ENCODE measurements around the gene IRF5. TPM values are rescaled to one million over a fixed set of nuclear protein-coding genes. Genes with fewer than 3 reads are reported as not detected.

Gene IRF5
- total RNA-seq, 1 donor from 2014 or later: 0.36 TPM

- Histone ChIP-seq H3K9ac (ENCODE audit: low read length) (no peak overlapping the region), H3K27me3 (ENCODE audit: insufficient read depth, low read length) (no peaks in the 10 kb centered on the region), H3K27ac (ENCODE audit: low read depth, low read length) (no peak overlapping the region), H3K79me2 (ENCODE audit: insufficient read depth, low read length) (no peaks in the 10 kb centered on the region), H4K20me1 (ENCODE audit: insufficient read depth, low read length) (peaks cover 5% of the 10 kb centered on the region), H3K4me1 (ENCODE audit: insufficient read depth, low read length) (no peaks in the 10 kb centered on the region), H3K4me3 (ENCODE audit: insufficient read depth, low read depth, low read length) (no peak overlapping the region), H3K36me3 (ENCODE audit: insufficient read depth, low read length) (peaks cover 45% of the 10 kb centered on the region), H2AFZ (ENCODE audit: low read depth, low read length) (no peak overlapping the region), H3K9me3 (ENCODE audit: insufficient read depth, low read depth, low read length) (no peaks in the 10 kb centered on the region), H3K4me2 (ENCODE audit: low read length) (no peak overlapping the region)
- FAIRE-seq (no peak), DNase-seq (ENCODE audit: low read depth) (peak; percentile 22)
- Mint-ChIP-seq H3K27me3 (ENCODE audit: low read depth, unreplicated experiment) (no peaks in the 10 kb centered on the region), H3K27ac (ENCODE audit: unreplicated experiment) (peak overlapping the region; percentile 16), H3K4me3 (ENCODE audit: unreplicated experiment) (no peak overlapping the region), H3K4me1 (ENCODE audit: low read depth, unreplicated experiment) (peaks cover 14% of the 10 kb centered on the region), H3K36me3 (ENCODE audit: low read depth, unreplicated experiment) (peaks cover 17% of the 10 kb centered on the region), H3K9me3 (ENCODE audit: unreplicated experiment) (no peaks in the 10 kb centered on the region)
- TF ChIP-seq CTCF (IDR thresholded peaks at IDR 0.05; ENCODE audit: insufficient read depth, low read depth, low read length): no peak
- TF ChIP-seq EZH2 (IDR thresholded peaks at IDR 0.05; ENCODE audit: insufficient read depth, low read length): no peak
Measured at GRCh38 chr7:128963327-128963757, 25.6 kb downstream of the IRF5 start.

GRCh38 chr7:128968624-128969023 is 30.9 kb downstream of the IRF5 start:
- Mint-ChIP-seq H3K4me1 (ENCODE audit: low read depth, unreplicated experiment) (peaks cover 3% of the 10 kb centered on the region), H3K27ac (ENCODE audit: unreplicated experiment) (no peak overlapping the region), H3K4me3 (ENCODE audit: unreplicated experiment) (no peak overlapping the region), H3K9me3 (ENCODE audit: unreplicated experiment) (no peaks in the 10 kb centered on the region), H3K36me3 (ENCODE audit: low read depth, unreplicated experiment) (peaks cover 12% of the 10 kb centered on the region), H3K27me3 (ENCODE audit: low read depth, unreplicated experiment) (no peaks in the 10 kb centered on the region)
- Histone ChIP-seq H2AFZ (ENCODE audit: low read depth, low read length) (no peak overlapping the region), H4K20me1 (ENCODE audit: insufficient read depth, low read length) (no peaks in the 10 kb centered on the region), H3K79me2 (ENCODE audit: insufficient read depth, low read length) (no peaks in the 10 kb centered on the region), H3K27me3 (ENCODE audit: insufficient read depth, low read length) (no peaks in the 10 kb centered on the region), H3K4me1 (ENCODE audit: insufficient read depth, low read length) (no peaks in the 10 kb centered on the region), H3K4me2 (ENCODE audit: low read length) (no peak overlapping the region), H3K4me3 (ENCODE audit: insufficient read depth, low read depth, low read length) (no peak overlapping the region), H3K36me3 (ENCODE audit: insufficient read depth, low read length) (peaks cover 63% of the 10 kb centered on the region), H3K9me3 (ENCODE audit: insufficient read depth, low read depth, low read length) (no peaks in the 10 kb centered on the region), H3K9ac (ENCODE audit: low read length) (no peak overlapping the region), H3K27ac (ENCODE audit: low read depth, low read length) (no peak overlapping the region)
- no peak for TF ChIP-seq CTCF (IDR thresholded peaks at IDR 0.05; ENCODE audit: insufficient read depth, low read depth, low read length)
- no peak for TF ChIP-seq EZH2 (IDR thresholded peaks at IDR 0.05; ENCODE audit: insufficient read depth, low read length)
- FAIRE-seq: no peak
- DNase-seq (ENCODE audit: low read depth): no peak

- Mint-ChIP-seq H3K4me1 (ENCODE audit: low read depth, unreplicated experiment) (no peaks in the 10 kb centered on the region), H3K4me3 (ENCODE audit: unreplicated experiment) (no peak overlapping the region), H3K27ac (ENCODE audit: unreplicated experiment) (no peak overlapping the region), H3K9me3 (ENCODE audit: unreplicated experiment) (no peaks in the 10 kb centered on the region), H3K27me3 (ENCODE audit: low read depth, unreplicated experiment) (no peaks in the 10 kb centered on the region), H3K36me3 (ENCODE audit: low read depth, unreplicated experiment) (peaks cover 7% of the 10 kb centered on the region)
- Histone ChIP-seq H3K4me1 (ENCODE audit: insufficient read depth, low read length) (peaks cover 4% of the 10 kb centered on the region), H3K27ac (ENCODE audit: low read depth, low read length) (peak overlapping the region; percentile 40), H3K36me3 (ENCODE audit: insufficient read depth, low read length) (peaks cover 66% of the 10 kb centered on the region), H3K4me3 (ENCODE audit: insufficient read depth, low read depth, low read length) (no peak overlapping the region), H4K20me1 (ENCODE audit: insufficient read depth, low read length) (no peaks in the 10 kb centered on the region), H3K4me2 (ENCODE audit: low read length) (no peak overlapping the region), H2AFZ (ENCODE audit: low read depth, low read length) (no peak overlapping the region), H3K9ac (ENCODE audit: low read length) (peak overlapping the region; percentile 16), H3K27me3 (ENCODE audit: insufficient read depth, low read length) (no peaks in the 10 kb centered on the region), H3K9me3 (ENCODE audit: insufficient read depth, low read depth, low read length) (no peaks in the 10 kb centered on the region), H3K79me2 (ENCODE audit: insufficient read depth, low read length) (no peaks in the 10 kb centered on the region)
- TF ChIP-seq CTCF (IDR thresholded peaks at IDR 0.05; ENCODE audit: insufficient read depth, low read depth, low read length): no peak
- no peak for TF ChIP-seq EZH2 (IDR thresholded peaks at IDR 0.05; ENCODE audit: insufficient read depth, low read length)
- peak; percentile 85 for DNase-seq (ENCODE audit: low read depth)
- no peak for FAIRE-seq
Measured at GRCh38 chr7:128974241-128974934, 36.7 kb downstream of the IRF5 start.
